ENCODE results near the gene FCRL1.

Gene FCRL1

DNA sequence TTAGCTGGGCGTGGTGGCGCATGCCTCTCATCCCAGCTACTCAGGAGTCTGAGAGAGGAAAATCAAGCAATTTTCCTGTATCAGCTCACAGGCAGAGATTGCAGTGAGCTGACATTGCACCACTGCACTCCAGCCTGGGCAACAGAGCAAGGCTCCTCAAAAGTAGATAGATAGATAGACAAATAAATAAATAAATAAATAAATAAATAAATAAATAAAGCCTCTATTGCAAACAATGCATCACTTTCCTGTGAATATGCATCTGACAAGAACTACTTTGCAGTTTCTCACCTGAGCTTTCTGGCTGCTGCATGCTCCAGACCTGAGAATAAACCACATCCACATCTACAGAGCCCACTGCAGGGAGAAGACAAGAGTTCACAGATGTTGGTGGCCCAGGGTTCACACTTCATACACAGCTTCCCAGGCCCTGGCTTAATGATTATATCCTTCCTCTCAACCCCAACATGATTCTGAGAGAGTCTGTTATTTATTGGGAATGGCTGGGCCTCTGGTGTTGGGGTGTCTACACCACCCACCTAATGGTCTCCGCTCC is 71.6 kb downstream of the FCRL1 start:
- no peaks in the 10 kb centered on the region for H3K4me1 ChIP-seq (ENCODE audit: control insufficient read depth, insufficient read depth, low read length)
- no peaks in the 10 kb centered on the region for H3K36me3 ChIP-seq (ENCODE audit: control insufficient read depth, insufficient read depth, low read length)
- H3K27ac ChIP-seq (ENCODE audit: low read depth, low read length), result no peak overlapping the region
- no peaks in the 10 kb centered on the region for H3K27me3 ChIP-seq (ENCODE audit: control insufficient read depth, insufficient read depth, low read length)
- no peak overlapping the region for H3K9ac ChIP-seq (ENCODE audit: low read length)
- no peak overlapping the region for H3K4me3 ChIP-seq (ENCODE audit: low read length)
